Measurements from ENCODE around the gene MCC.

Gene MCC

DNA sequence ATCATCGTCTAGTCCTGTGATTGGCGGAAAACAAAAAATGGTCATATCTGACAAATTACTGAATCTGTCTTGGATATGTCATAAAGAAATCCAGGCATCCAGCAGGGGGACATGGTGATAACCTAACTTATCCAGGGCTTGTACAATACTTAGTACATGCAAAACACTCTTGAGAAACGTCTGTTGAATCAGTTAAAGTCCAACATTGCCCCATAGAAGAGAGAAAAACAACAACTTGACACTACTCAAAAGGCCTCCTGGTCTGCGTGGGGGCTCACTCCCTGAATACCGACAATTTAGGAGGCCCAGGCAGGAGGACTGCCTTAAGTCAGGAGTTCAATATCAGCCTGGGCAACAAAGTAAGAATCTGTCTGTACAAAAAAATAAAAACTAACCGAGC is 294.1 kb downstream of the MCC start:
- no peak for DNase-seq

DNA sequence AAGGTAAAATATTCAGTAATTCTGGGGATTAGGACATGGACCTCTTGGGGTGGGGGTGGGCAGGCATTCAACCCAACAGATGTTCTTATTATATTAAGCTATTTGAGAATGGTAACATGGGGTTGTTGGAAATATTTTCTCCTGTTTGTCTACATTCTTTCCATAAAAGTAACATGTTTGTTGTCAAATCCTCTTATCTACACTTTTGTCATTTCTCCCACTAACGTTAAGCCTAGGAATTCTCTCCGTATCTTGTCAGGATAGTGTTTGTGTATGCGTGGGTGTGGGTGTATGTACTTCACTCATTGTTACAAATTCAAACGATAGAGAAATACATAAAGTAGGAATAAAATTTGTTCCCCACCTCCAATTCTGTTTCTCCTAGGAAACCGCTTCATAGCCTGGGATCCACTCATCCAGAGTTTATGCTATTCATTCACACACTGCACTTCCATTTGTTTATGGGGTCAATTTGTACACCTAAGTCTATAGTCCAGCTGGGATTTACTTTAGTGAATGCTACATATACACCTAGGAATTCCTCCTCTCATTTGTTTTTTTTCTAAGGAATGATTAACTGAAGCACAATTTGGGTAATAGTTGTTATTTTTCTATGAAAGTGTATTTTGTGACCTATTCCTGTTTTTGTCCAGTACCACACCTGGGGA is 294.8 kb downstream of the MCC start:
- DNase-seq = no peak

DNA sequence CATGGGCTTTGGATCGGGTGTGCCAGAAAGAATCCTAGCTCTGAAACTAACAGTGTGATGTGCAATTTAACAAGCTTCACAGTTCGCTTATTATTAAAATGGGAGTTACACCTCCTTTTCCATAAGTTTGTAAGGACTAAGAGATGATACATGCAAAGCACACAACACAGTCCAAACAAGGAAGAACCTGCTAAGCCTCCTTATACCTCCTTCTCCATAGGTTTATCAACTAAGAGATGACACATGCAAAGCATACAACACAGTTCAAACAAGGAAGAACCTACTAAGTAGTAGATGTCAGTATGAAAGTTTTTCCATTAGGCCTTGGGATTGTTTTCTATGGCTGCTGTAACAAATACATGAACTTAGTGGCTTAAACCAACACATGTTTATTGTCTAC is 295.7 kb downstream of the MCC start:
- DNase-seq = no peak

DNA sequence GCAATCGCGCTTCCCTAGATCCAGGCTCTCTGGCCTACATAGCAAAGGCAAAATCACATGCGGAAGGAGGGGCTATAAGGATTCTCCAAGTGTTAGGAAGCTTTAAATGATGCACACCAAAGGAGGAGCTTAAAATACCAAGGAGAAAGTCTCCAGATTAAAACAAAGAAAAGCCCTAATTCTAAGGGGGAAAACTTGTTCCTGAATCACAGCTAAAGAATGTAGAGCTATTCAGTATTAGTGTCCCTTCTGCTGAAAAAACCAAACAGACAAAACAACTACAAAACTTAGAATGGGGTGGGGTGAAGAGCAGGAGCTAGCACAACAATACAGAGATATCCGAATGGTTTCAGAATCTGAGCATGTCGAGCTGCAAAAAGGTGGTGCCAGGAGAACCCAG is 297.9 kb downstream of the MCC start:
- no peak for DNase-seq

DNA sequence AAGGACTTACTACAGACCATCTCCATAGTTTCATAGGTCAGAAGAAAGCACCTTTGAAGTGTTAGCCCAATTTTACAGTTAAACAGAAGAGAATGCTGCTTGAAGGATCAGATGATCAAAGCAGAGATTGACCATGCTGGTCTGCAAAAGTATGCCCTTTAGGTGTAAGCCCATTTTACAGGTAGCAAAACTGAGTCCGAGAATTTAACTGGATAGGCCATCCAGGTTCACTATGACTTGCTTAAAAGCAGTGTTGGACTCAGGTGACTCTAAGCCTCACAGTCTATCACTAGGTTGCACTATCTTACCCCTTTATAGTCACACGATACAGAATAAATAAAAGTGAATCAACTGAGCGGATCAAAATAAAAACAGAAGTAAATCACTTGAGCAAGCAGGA is 299.0 kb downstream of the MCC start:
- DNase-seq = no peak

DNA sequence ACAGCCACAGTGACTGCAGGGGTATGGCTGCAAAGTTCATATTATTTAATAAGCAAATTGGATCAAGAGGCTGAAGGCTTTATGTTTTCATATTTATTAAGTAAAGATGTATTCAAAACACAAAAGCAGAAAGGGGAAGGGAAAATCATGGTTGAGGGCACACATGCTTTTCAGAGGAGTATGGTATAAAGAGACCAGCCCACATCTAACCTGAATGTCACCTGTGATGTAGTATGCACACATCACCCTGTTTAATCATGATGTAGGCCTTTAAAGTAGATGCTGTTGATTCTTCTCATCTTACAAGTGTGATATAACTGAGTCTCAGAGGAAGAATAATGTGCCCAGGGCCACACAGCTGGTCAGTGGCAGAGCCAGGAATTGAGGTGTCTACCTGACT is 299.8 kb downstream of the MCC start:
- DNase-seq = no peak

DNA sequence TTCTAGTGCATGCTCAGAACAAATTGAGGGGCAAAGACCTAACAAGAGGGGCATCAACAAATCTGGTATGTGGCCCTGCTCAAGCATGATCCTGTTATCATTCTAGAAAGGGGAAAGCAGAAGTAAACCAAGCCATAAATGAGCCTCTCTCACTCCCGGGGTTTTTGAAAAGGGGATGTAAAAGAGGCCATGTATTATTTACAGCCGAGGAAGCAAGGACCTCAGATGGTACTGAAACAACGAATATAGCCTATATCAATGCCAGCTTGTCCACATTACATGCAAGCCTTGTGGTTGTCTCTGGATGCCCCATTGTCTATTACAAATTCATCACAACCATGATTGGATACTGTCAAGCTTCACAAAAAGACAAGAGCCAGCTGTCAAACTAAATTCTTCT is 300.3 kb downstream of the MCC start:
- no peak for DNase-seq

DNA sequence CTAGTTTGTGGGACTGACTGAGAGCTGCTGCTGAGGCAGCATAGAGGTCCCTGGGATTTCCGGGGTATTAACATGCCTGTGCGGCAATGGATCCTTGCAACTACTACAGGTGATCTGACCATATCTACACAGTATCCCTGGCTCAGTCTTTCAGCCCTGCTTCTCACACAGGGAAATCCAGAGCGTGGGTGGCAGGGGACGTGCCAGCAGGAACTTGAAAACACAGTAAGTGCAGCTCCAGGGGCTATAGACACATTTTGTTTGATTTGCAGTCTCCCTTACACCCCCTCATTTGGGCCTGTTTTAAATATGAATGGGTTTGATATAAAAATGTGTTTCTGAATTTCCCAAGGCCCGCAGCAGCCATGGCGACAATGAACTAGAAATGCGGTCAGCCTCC is 302.2 kb downstream of the MCC start:
- DNase-seq = no peak

DNA sequence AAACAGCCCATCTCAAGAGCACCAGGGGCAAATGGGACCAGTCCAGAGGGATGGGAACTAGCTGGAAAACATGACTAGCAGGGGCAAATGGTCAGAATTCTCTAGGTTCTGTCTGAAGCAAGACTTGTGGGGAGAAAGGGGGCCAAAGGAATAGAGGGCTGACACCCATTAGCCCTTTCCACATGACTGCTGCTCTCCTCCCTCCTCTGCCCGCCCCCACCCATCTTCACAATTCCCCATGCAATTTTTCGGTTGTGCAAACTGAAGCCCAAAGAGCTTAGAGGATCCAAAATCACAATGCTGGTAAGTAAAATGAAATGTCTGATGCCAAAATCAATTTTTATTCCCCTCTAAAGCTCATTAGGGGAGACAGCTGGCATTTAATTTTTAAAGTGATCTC is 304.6 kb downstream of the MCC start:
- no peak for DNase-seq

DNA sequence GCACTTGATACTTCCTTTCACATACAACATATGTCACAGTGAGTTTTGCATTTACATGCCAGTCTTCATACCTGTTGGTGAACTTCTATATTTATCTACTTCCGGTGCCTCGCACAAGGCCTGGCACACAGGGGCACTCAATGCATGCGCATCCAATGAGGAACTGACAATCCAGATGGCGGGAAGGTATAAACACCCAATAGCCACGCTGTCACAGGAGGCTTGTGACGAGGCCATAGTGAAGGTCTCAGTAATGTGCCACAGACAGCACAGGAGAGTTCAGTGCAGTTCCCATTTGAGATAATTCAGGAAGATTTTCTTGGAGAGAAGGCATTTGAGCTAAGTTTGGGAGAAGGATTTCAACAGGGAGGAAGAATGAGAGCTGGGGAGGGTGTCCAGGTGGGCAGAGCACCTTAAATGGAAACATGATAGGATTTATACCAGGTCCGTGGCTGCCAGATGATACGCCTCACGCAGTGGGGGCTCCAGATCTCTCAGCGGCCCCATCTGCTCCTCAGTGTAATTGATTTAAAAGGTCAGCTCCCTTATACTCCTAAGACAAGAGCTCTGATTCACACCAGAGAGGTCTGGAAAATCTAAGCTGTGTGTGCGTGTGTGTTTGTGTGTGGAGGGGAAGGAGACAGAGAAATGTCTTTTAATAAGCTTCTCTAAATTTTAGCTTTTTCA is 305.5 kb downstream of the MCC start:
- DNase-seq = no peak

DNA sequence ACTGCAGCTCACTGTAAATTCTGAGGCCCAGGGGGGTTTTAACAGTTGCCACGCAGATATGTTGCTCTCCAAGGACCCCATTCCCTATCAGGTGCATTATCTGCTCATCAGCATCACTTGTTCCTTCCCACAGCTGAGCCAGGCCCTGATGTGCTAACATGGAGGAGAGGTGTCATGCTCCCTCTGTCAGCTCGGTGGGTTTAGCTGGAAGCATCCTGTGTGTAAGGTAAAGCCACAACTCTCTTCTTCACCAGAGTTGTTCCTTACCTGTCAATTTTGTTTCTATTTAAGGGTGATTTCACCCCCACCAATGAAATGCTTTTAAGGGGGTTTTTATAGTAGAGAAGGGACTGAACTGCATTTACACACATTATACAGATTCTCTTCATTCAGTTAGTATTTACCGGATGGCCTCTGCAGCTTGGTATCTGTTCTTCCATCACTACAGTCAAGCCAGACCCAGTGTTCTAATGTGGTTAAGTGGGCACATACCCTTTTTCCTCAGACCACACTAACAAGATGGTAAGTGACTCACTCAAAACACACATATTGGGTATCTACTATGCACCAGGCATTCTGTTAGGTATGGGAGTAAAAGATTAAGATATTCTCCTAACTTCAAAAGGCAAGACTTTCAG is 306.3 kb downstream of the MCC start:
- DNase-seq = no peak

DNA sequence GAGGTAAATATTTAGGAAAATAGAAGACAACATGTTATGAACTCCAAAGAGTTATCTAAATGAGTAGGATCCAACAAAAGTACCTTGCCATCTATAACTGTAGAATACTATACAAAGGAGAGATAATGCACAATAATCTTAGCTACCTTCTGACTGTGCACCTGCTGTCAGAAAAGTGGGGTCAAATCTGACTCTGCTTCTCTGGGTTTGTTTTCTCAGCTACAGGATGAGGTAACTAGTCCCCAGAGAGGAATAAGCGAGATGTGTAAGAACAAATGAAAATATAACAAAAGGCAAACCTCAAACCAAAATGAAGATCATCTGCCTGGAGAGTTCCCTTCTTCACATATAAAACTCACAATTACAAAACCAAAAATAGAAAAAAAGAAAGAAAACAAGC is 306.8 kb downstream of the MCC start:
- no peak for DNase-seq

DNA sequence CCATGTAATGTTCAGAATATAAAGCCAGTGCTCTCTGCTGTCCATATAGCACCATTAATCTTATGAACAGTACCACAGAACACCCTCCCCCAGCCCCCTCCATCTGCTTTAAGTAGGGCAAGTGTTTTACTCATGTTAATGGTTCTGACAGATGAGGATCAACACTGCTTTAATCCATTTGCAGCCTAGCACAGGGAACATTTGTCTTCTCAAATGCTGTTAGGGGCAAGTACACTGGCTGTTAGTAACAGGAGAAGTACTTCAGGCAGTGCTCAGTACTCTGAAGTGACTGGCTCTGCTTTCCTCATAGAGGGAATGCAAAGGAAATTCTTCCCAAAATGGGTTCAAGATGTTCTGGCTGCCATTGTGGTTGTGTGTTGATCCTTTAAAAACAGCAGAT is 309.1 kb downstream of the MCC start:
- DNase-seq = no peak

DNA sequence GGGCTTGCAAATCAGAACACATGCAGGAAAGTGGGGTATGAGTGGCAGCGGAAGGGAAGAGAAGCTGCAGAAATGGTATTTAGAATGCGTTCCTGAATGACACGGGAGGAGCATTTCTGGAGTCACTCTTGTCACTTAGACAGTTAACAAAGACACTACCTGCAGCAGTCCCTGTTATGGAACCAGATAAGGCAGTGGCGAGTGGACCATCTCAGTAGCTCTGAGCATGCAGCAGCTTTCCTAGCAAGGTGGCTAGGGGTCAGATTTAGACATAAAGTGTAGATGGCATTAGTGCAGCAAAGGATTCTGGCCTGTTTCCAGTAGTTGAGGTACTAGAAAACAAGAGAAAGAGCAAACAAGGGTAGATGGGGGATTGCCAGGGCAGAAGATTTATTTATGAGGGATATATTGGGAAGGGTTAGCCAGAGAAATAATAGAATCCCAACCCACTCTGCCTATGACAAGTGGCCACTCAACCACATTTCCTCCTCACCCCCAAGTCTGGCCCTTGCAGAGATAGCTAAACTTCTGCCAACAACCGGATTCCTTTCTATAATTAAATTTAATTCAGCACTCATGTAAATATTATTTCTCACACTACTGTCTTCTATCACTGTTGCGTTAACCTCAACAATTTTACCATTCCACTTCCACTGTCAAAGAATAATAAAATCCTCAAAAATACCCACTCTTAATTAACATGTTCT is 310.0 kb downstream of the MCC start:
- no peak for DNase-seq

DNA sequence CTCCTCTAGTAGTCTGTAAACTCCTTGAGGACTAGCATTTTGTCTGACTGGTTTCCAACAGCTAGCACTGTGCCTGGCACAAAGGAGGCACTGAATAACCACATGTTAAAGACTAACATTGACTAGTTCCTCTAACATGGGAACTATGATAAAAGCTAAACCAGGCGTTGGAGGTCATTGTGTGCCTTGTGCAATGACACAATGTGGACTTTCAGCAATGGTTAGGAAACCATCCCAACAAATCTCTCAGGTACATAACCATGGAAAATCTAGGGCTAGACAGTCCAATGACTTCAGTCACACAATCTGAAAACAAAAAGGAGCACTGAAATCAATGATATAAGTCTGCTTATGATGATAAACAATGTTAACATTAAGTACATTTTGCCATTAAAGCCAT is 311.0 kb downstream of the MCC start:
- DNase-seq = no peak

DNA sequence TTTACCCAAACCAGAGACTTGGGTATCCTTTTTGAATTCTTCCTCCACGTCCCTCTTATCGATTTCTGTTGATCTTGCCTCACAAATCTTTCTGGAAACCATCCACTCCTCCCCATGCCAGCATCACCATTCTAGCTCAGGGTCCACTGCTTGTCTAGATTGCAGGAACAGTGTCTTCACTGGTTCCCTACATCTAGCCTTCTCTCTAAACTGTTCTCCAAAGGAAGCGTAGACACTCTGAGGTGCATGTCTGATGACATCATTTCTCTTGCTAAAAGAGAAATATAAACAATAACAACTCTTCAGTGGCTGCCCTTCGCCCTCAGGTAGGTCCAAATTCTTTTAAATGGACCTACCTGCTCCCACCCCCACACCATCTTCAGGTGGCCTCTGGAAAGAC is 311.5 kb downstream of the MCC start:
- no peak for DNase-seq

DNA sequence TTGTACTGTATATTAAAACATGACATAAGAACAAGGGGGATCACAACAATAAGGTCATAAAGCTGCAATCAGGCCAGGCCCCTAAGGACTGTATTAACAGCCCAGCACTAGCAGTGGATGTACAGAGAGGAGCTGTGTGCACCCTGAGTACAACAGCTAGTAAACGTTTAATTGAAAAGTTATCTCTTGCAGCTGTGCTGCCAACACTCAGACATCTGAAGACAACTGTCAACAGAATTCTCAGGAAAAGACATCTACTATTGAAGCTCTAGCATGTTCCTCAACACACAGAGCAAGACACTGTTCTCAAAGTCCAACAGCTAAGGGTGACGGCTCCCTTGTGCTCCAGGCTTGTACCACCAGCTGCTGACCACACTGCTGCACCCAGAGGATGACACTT is 312.1 kb downstream of the MCC start:
- no peak for DNase-seq

DNA sequence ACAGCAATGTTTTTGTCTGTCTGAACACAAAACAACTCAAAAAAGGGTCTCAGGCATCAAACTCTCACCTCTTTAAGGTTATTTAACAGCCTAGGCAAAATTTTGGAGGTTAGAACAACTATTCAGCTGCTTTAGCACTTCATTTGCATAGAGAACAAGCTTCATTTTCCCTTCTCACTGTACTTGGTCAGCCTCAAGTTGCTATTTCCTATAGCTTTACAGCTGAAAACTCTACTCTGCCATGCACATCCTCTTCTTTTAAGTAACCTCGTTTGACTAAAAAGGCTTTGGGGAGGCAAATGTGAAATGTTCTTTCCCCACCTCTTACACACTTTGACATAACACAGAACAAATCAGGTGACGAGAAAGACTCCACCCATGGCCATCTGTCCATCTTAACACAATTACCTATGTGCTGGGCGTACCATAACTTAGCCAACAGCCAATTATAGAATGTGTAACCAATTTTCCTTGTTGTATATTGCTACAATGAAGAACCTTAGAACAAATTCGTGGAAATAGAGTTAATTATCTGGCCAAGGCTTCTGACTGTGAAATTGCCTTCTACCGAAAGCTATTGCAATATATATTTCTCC is 315.9 kb downstream of the MCC start:
- no peak for DNase-seq

DNA sequence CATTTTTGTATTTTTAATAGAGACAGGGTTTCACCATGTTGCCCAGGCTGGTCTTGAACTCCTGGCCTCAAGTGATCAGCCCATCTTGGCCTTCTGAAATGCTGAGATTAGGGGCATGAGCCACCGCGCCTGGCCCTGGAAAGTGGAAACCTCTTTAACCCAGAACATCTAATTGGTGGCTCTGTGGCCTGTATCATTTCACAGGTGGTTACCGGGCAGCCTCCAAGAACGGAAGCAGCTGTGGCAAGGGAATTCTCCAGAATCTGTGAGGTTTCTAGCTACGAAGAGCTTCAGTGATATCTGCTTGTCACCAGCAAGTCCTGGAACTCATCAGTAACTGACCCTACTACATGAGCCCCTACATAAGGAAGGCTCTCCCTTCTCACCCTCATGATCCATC is 316.7 kb downstream of the MCC start:
- no peak for DNase-seq

DNA sequence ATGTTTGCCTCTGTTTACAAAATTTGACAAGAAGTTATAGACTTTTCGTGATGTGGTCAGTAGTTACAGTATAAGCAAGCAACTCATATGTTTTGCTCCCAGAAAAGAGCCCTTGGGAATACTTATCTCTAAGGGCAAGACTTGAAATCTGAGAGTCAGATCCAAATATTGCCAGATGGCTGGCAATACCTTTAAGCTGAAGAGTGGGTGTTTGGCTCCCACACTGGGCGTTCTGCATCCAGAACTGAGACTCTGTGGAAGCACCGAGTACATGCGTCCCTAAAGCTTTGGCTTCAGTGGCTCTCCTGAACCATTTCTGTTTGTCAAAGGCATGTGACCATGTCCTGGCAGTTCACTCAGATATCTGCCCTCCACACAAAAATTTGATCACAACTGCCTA is 317.5 kb downstream of the MCC start:
- no peak for DNase-seq

DNA sequence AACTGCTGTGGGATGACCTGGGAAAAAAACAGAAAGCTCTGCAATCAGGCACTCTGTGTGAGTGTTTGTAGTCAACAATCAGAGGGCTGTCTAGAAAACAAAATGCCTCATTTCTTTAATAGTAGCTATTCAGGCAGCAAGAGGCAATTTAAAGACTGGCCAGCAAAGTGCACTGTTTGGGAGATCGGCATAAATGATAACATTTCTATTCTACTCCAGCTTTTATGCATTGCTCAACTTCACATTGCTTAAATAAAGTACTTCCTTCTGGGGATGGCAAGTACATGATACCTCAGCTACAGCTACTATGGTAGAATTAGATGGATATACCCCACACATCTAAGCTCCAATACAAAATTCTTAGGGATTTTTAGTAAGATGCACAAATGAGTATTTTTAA is 318.5 kb downstream of the MCC start:
- DNase-seq = no peak

DNA sequence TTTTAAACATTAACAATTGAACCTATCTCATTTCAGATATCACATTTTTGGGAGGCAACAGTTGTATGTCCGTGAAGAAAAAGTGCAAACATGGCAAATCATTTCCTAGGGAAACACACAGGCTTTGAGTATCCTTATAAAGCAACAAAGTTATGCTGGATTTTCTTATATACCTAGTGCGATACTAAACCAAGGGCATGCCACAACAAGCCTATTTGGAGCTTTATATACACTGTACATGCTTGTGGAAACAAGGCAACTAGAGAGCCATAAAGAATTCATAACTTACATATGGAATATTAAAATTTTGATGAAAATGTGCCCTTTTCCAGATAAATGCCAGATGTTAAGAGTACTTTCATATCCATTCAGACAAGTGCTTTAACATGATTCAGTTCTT is 320.3 kb downstream of the MCC start:
- no peak for DNase-seq

DNA sequence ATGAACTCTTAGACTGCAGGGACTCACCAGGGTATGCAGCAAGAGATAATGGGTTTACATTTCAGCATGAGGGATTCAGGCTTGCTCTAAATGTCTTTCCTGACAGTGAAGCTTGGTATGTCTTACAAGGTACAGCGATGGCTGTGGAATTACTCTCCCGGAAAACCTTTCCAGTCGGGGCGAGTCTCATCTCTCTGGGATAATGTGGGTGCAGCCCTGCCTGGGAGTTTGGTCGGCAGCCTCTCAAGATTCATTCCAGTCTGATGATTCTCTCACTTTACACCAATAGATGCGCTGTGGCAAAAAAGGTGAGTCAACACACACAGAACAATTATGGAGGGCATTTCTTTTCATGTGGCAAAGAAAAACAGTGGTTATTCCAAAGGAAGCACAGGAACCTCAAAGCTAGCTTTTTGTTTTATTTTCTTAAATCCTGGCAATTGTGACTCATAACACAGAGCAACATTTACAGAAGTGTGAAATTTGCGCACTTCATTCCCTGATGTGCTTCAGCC is 321.3 kb downstream of the MCC start:
- DNase-seq = no peak
